Measurements from ENCODE around the gene KRT38.

KRT38 gene

DNA sequence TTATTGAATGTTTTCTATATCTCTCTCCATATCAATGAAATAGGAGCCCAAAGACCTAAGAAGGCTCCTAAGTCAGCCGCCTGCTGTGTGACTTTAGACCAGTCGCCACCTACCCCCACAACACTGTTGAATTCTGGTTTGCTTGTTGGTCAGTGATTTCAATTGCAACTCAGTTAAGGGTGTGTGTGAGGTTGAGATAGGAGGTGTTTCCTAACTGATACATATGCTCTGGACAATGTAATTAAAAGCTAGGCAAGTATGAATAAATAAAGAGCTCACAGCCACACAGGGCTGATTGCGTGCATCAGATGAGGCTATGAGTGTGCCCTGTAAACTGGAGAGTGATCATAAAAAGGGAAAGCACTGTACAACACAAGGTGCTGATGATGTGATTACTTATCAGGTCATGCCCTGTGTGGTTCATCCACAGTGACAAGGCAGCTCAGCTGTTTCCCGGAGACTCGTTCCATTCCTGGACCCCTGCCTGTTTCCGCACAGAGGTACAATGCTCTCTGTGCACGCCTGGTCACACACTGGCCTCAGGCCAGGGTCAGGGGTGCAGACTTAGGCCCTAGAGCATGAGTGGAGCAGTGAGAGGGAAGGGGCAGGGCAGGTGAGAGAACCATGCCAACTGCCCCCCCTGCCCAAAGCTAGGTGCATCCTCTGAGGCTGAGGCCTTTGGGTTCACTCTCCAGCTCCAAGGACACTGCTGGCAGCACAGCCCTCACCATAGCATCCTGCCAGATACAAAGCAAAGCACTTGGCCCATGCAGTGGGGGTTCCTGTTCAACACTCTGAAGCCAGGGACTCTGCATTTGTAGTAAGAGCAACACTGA is 43.4 kb upstream of the KRT38 start:
- H3K27ac Mint-ChIP-seq: no peak overlapping the region
- H3K27me3 Mint-ChIP-seq (ENCODE audit: low read depth): peaks cover 9% of the 10 kb centered on the region

DNA sequence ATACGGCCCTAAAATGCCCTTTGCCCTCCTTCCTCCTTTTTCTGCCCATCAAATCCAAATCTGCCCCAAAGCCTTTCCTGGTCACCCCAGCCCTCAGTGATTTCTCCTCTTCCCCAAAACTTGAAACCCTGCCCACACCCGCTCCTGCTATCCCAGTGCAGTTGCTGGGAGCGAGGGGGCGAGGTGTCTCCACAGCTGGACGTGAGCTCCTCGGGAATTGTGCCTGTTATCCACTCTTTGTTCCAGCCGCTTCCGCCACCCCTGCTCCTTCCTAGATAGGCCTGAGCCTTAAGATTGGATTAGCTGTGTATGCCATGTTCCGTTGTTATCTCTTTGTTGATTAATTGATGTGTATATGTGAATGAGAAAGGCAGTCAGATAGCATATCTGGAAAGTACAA is 42.7 kb upstream of the KRT38 start:
- H3K27me3 Mint-ChIP-seq (ENCODE audit: low read depth): peaks cover 9% of the 10 kb centered on the region
- no peaks in the 10 kb centered on the region for H3K4me1 Mint-ChIP-seq
- no peaks in the 10 kb centered on the region for H3K36me3 Mint-ChIP-seq (ENCODE audit: low read depth)

More for the DNA sequence above, 43.4 kb upstream of the KRT38 start:
- Mint-ChIP-seq H3K4me1 (no peaks in the 10 kb centered on the region), H3K36me3 (ENCODE audit: low read depth) (no peaks in the 10 kb centered on the region), H3K4me3 (no peak overlapping the region), H3K9me3 (no peaks in the 10 kb centered on the region)
- TF ChIP-seq, protein P1, sequence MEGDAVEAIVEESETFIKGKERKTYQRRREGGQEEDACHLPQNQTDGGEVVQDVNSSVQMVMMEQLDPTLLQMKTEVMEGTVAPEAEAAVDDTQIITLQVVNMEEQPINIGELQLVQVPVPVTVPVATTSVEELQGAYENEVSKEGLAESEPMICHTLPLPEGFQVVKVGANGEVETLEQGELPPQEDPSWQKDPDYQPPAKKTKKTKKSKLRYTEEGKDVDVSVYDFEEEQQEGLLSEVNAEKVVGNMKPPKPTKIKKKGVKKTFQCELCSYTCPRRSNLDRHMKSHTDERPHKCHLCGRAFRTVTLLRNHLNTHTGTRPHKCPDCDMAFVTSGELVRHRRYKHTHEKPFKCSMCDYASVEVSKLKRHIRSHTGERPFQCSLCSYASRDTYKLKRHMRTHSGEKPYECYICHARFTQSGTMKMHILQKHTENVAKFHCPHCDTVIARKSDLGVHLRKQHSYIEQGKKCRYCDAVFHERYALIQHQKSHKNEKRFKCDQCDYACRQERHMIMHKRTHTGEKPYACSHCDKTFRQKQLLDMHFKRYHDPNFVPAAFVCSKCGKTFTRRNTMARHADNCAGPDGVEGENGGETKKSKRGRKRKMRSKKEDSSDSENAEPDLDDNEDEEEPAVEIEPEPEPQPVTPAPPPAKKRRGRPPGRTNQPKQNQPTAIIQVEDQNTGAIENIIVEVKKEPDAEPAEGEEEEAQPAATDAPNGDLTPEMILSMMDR (IDR thresholded peaks at IDR 0.05; ENCODE audit: unreplicated experiment in 3 of 3): no peak

DNA sequence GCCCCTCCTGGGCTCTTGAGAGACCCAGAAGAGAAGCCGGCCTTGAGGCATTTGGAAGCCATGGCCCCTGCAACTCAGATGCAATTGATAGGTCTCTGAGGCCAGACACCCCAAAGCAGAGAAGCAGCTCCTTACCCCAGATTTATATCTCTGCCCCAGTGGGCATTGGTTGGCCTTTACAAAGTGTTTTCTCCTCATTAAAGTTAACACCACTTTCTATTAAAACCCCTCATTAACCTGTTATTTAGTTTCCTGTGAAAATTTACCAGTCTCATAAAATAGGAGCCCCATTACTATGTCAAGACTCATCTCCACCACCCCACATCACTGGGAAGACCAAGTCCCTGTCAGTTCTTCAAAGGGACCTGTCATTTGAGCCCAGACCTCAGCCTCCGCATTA is 40.3 kb upstream of the KRT38 start, which contains the start of gene KRT35:
KRT35 (minus strand) TSS at position 116 of the 400 bp plus-strand sequence; CDS start at position 62, 54 bp downstream.
- H3K4me1 Mint-ChIP-seq: no peaks in the 10 kb centered on the region
- no peaks in the 10 kb centered on the region for H3K36me3 Mint-ChIP-seq (ENCODE audit: low read depth)
- no peak within 1 kb of the TSS for H3K4me3 Mint-ChIP-seq
- peaks cover 8% of the 10 kb centered on the region for H3K27me3 Mint-ChIP-seq (ENCODE audit: low read depth)
- TF ChIP-seq, protein P1 (IDR thresholded peaks at IDR 0.05; ENCODE audit: unreplicated experiment in 3 of 3): no peak
- no peak within 1 kb of the TSS for H3K27ac Mint-ChIP-seq
- no peaks in the 10 kb centered on the region for H3K9me3 Mint-ChIP-seq

More for the DNA sequence above, 42.7 kb upstream of the KRT38 start:
- no peak overlapping the region for H3K27ac Mint-ChIP-seq
- H3K4me3 Mint-ChIP-seq: no peak overlapping the region
- no peaks in the 10 kb centered on the region for H3K9me3 Mint-ChIP-seq
- TF ChIP-seq, protein P1 (IDR thresholded peaks at IDR 0.05; ENCODE audit: unreplicated experiment in 3 of 3): no peak

DNA sequence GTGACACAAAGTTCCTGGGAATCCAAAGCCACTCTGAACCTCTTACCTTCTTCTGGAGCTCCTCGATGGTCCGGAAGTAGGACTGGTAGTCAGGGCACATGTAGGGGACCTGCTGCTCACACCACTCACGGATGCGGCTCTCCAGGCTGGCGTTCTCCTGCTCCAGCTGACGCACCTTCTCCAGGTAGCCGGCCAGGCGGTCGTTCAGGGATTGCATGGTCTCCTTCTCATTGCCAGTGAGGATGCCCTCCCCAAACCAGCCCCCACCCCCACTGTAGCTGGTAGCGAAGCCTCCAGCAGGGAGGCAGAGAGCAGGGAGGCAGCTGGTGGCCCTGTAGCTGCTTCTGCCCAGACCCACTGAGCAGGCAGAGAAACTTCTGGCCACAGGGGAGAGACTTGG is 39.8 kb upstream of the KRT38 start:
- Mint-ChIP-seq H3K27ac (no peak overlapping the region), H3K9me3 (no peaks in the 10 kb centered on the region), H3K4me3 (no peak overlapping the region), H3K4me1 (no peaks in the 10 kb centered on the region), H3K36me3 (ENCODE audit: low read depth) (no peaks in the 10 kb centered on the region), H3K27me3 (ENCODE audit: low read depth) (peaks cover 6% of the 10 kb centered on the region)
- TF ChIP-seq, protein P1 (IDR thresholded peaks at IDR 0.05; ENCODE audit: unreplicated experiment in 3 of 3): no peak

DNA sequence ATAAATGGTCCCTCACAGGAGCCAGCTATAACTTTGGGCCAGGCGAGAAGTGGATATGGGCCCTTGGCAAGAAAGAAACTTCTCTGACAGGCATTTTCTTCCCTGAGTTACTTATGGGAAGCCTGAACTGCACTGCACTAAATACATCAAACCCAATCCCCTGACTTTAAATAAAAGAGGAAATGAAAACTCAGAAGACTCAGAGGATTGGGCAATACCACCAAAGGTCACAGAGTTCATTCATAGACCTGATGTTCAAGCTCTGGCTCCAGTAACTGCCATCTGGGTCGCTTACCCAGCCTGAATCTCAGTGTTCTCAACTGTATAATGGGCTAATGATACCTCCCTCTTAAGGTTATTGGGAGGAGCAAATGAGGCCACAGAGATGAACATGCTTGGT is 39.4 kb upstream of the KRT38 start:
- Mint-ChIP-seq H3K4me1 (no peaks in the 10 kb centered on the region), H3K4me3 (no peak overlapping the region), H3K36me3 (ENCODE audit: low read depth) (no peaks in the 10 kb centered on the region), H3K27ac (no peak overlapping the region), H3K9me3 (no peaks in the 10 kb centered on the region), H3K27me3 (ENCODE audit: low read depth) (peaks cover 4% of the 10 kb centered on the region)
- TF ChIP-seq, protein P1 (IDR thresholded peaks at IDR 0.05; ENCODE audit: unreplicated experiment in 3 of 3): no peak

DNA sequence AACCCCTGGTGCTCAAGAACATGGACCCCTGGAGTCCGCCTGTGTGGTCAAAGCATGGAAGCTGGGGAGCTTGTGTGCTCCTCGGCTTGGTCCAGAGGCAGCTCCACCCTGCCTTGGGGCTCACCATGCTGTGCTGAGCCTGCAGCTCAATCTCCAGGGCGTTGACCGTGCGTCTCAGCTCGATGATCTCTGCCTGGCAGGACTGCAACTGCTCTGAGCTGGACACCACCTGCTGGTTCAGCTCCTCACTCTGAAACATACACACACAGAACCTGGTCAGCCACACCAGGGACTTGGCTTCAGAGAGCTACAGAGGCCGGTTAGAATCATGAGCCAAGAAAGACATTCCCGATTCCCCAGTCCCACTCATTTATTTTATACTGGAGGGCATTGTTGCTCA is 37.5 kb upstream of the KRT38 start:
- Mint-ChIP-seq H3K36me3 (ENCODE audit: low read depth) (no peaks in the 10 kb centered on the region), H3K27me3 (ENCODE audit: low read depth) (peaks cover 4% of the 10 kb centered on the region), H3K27ac (no peak overlapping the region), H3K4me3 (no peak overlapping the region), H3K4me1 (no peaks in the 10 kb centered on the region), H3K9me3 (no peaks in the 10 kb centered on the region)
- TF ChIP-seq, protein P1 (IDR thresholded peaks at IDR 0.05; ENCODE audit: unreplicated experiment in 3 of 3): no peak

Measured in nephron (organoid).